H1 (cell line): ENCODE measurements around the gene SRSF12. TPM values are rescaled to one million over a fixed set of nuclear protein-coding genes. Genes with fewer than 3 reads are reported as not detected.

Experiments
- CTCF ChIA-PET: fragments of 300-600 bp; sonication (Branson Sonifier 250); formaldehyde crosslinking; loops from one replicate; lab custom pipeline; 2021; ENCODE audit not compliant: partially characterized antibody; lab: Charles Lee
- POLR2A ChIA-PET: fragments of 300-600 bp; sonication (Branson Sonifier 250); formaldehyde crosslinking; loops from one replicate; lab custom pipeline; 2021; ENCODE audit warnings: inconsistent platforms; ENCODE audit not compliant: partially characterized antibody; lab: Charles Lee
- DNase-seq, 2 experiments: peaks; one replicate each; pipeline versions ENCODE4 v3.0.0 to v3.0.0-alpha.2; 2010 to 2022; ENCODE audit warnings: low spot score in 2 of 2, low read depth in 1 of 2, mixed read lengths in 1 of 2
- FAIRE-seq: peaks from 2 replicates; lab custom pipeline; 2011; peaks lifted over from hg19 to GRCh38; lab: Jason Lieb, UNC
- H2AFZ ChIP-seq: 2 replicates; pipeline ENCODE4 v1.8.1; 2012; ENCODE audit warnings: low read length, inconsistent platforms
- H2AK5ac ChIP-seq: 2 replicates; pipeline ENCODE4 v1.6.1; 2013; ENCODE audit warnings: low read depth, low read length
- H2BK120ac ChIP-seq: replicated peaks from 2 replicates; pipeline ENCODE3; 2013; ENCODE audit warnings: low read depth, low read length, inconsistent platforms
- H2BK12ac ChIP-seq: 2 replicates; pipeline ENCODE4 v1.6.1; 2013; ENCODE audit warnings: low read depth, low read length
- H2BK15ac ChIP-seq: 2 replicates; pipeline ENCODE4 v1.6.1; 2013; ENCODE audit warnings: low read length
- H2BK20ac ChIP-seq: 2 replicates; pipeline ENCODE4 v1.6.1; 2013; ENCODE audit warnings: low read length
- H2BK5ac ChIP-seq: 2 replicates; pipeline ENCODE4 v1.6.1; 2013; ENCODE audit warnings: low read depth, low read length
- H3K14ac ChIP-seq: 2 replicates; pipeline ENCODE4 v1.6.1; 2013; ENCODE audit warnings: inconsistent platforms; ENCODE audit not compliant: insufficient read length
- H3K18ac ChIP-seq: 2 replicates; pipeline ENCODE4 v1.6.1; 2013; ENCODE audit warnings: low read length; ENCODE audit errors: extremely low read depth
- H3K23ac ChIP-seq: 2 replicates; pipeline ENCODE4 v1.6.1; 2013; ENCODE audit warnings: inconsistent platforms; ENCODE audit not compliant: insufficient read length
- H3K23me2 ChIP-seq: 2 replicates; pipeline ENCODE4 v1.6.1; 2013; ENCODE audit warnings: low read depth, low read length
- H3K27ac ChIP-seq: 2 replicates; pipeline ENCODE4 v1.6.1; 2011; ENCODE audit warnings: low read depth, low read length, inconsistent platforms
- H3K27me3 ChIP-seq, 4 experiments: replicated peaks in 1 of 4; 1 replicate in 1 of 4; 2 replicates in 3 of 4; pipeline versions ENCODE4 v1.6.1 to v1.8.1; 2011 to 2013; ENCODE audit warnings: low read length in 3 of 4, mild to moderate bottlenecking in 3 of 4, inconsistent platforms in 2 of 4, mixed read lengths in 2 of 4, moderate library complexity in 1 of 4; ENCODE audit not compliant: control insufficient read depth in 3 of 4, insufficient read depth in 3 of 4; ENCODE audit errors: extremely low read depth in 1 of 4
- H3K36me3 ChIP-seq, 4 experiments: 2 replicates each; pipeline versions ENCODE4 v1.6.1 to v1.8.1; 2011 to 2013; ENCODE audit warnings: mild to moderate bottlenecking in 4 of 4, low read length in 3 of 4, moderate library complexity in 2 of 4, control low read depth in 1 of 4, inconsistent platforms in 1 of 4; ENCODE audit not compliant: insufficient read depth in 4 of 4, control insufficient read depth in 2 of 4
- H3K4ac ChIP-seq: replicated peaks from 2 replicates; pipeline ENCODE3; 2013; ENCODE audit warnings: low read length, low read depth, mixed read lengths, inconsistent platforms; ENCODE audit not compliant: insufficient read length
- H3K4me1 ChIP-seq, 4 experiments: replicated peaks in 1 of 4; 1 replicate in 1 of 4; 2 replicates in 3 of 4; pipeline versions ENCODE4 v1.6.1 to v1.8.1; 2011 to 2013; ENCODE audit warnings: low read length in 3 of 4, inconsistent platforms in 2 of 4, mixed read lengths in 1 of 4; ENCODE audit not compliant: insufficient read depth in 4 of 4, control insufficient read depth in 3 of 4
- H3K4me2 ChIP-seq, 2 experiments: 2 replicates each; pipeline versions ENCODE4 v1.6.1 to v1.8.1; 2011 to 2013; ENCODE audit warnings: low read depth in 2 of 2, low read length in 2 of 2, control low read depth in 1 of 2, inconsistent platforms in 1 of 2, mild to moderate bottlenecking in 1 of 2; ENCODE audit not compliant: insufficient read depth in 1 of 2
- H3K4me3 ChIP-seq, 4 experiments: fragments of 200-600, 300-600 bp in 1 of 4; sonication (generic), shearing (Covaris generic), sonication (Bioruptor Twin) in 1 of 4; 2 replicates each; pipeline versions ENCODE4 v1.5.1 to v1.8.1; 2011 to 2016; ENCODE audit warnings: low read length in 4 of 4, low read depth in 3 of 4, control low read depth in 2 of 4, inconsistent platforms in 2 of 4, mild to moderate bottlenecking in 2 of 4, mixed read lengths in 1 of 4, moderate library complexity in 1 of 4; ENCODE audit not compliant: insufficient read depth in 2 of 4; ENCODE audit errors: extremely low read depth in 1 of 4
- H3K56ac ChIP-seq: replicated peaks from 2 replicates; pipeline ENCODE3; 2013; ENCODE audit warnings: low read depth, mild to moderate bottlenecking, mixed read lengths, low read length, inconsistent platforms; ENCODE audit not compliant: insufficient read length
- H3K79me1 ChIP-seq: 2 replicates; pipeline ENCODE4 v1.6.1; 2013; ENCODE audit warnings: low read depth, low read length, control low read depth
- H3K79me2 ChIP-seq, 2 experiments: 2 replicates each; pipeline versions ENCODE4 v1.6.1 to v1.8.1; 2012 to 2013; ENCODE audit warnings: low read length in 2 of 2, mild to moderate bottlenecking in 2 of 2, inconsistent platforms in 1 of 2; ENCODE audit not compliant: insufficient read depth in 2 of 2, control insufficient read depth in 1 of 2
- H3K9ac ChIP-seq, 4 experiments: replicated peaks in 1 of 4; 1 replicate in 1 of 4; 2 replicates in 3 of 4; pipeline versions ENCODE4 v1.6.1 to v1.8.1; 2011 to 2013; ENCODE audit warnings: low read depth in 3 of 4, low read length in 3 of 4, control low read depth in 2 of 4, mild to moderate bottlenecking in 2 of 4, moderate library complexity in 2 of 4, inconsistent platforms in 1 of 4; ENCODE audit errors: extremely low read depth in 1 of 4
- H3K9me3 ChIP-seq, 2 experiments: 2 replicates each; pipeline versions ENCODE4 v1.6.1 to v1.8.1; 2012 to 2013; ENCODE audit warnings: mild to moderate bottlenecking in 2 of 2, moderate library complexity in 2 of 2, control low read depth in 1 of 2, inconsistent platforms in 1 of 2, low read depth in 1 of 2, low read length in 1 of 2, mixed read lengths in 1 of 2; ENCODE audit not compliant: insufficient read depth in 2 of 2
- H4K20me1 ChIP-seq, 2 experiments: replicated peaks in 1 of 2; 2 replicates each; pipeline versions ENCODE3 to v1.8.1; 2011 to 2013; ENCODE audit warnings: inconsistent platforms in 2 of 2, low read length in 2 of 2, mild to moderate bottlenecking in 1 of 2; ENCODE audit not compliant: insufficient read depth in 2 of 2, control insufficient read depth in 1 of 2
- H4K5ac ChIP-seq: 2 replicates; pipeline ENCODE4 v1.6.1; 2013; ENCODE audit warnings: low read length, low read depth, mixed read lengths, inconsistent platforms; ENCODE audit not compliant: insufficient read length
- H4K8ac ChIP-seq: 2 replicates; pipeline ENCODE4 v1.8.0; 2013; ENCODE audit warnings: mild to moderate bottlenecking, moderate library complexity, low read length, inconsistent platforms; ENCODE audit not compliant: insufficient read depth; ENCODE audit errors: extremely low read depth
- H4K91ac ChIP-seq: replicated peaks from 2 replicates; pipeline ENCODE3; 2013; ENCODE audit warnings: low read length, mixed read lengths, inconsistent platforms; ENCODE audit not compliant: insufficient read length
- ASH2L ChIP-seq: fragments of 200-600, 300-600 bp; sonication (generic); IDR thresholded peaks from one replicate; pipeline ENCODE4 v1.7.1; 2017; ENCODE audit warnings: low read length
- BCL11A ChIP-seq, 2 experiments: IDR thresholded peaks; one replicate each; pipeline ENCODE4 v1.6.1; 2011; ENCODE audit warnings: low read depth in 2 of 2, low read length in 2 of 2, mild to moderate bottlenecking in 2 of 2
- CHD1 ChIP-seq: IDR thresholded peaks from 2 replicates; pipeline ENCODE4 v1.6.1; 2012; ENCODE audit warnings: low read depth, low read length, improper control_type of control experiment
- GTF2F1 ChIP-seq: IDR thresholded peaks from 2 replicates; pipeline ENCODE4 v1.6.1; 2012; ENCODE audit warnings: low read depth, low read length, improper control_type of control experiment, borderline replicate concordance
- HDAC2 ChIP-seq, 2 experiments: fragments of 300-600 bp in 1 of 2; sonication (generic) in 1 of 2; IDR thresholded peaks; 2 replicates each; pipeline ENCODE4 v1.6.1; 2011 to 2012; ENCODE audit warnings: low read depth in 2 of 2, low read length in 2 of 2, mild to moderate bottlenecking in 2 of 2, moderate library complexity in 2 of 2, borderline replicate concordance in 1 of 2, inconsistent platforms in 1 of 2
- KDM5A ChIP-seq: fragments of 200-600 bp; IDR thresholded peaks from 2 replicates; pipeline ENCODE4 v1.7.1; 2012; ENCODE audit warnings: mild to moderate bottlenecking, low read length, inconsistent platforms, mixed read lengths
- MAFK ChIP-seq: IDR thresholded peaks from 2 replicates; pipeline ENCODE4 v1.6.1; 2012; ENCODE audit warnings: low read depth, mild to moderate bottlenecking, improper control_type of control experiment, low read length
- RAD21 ChIP-seq, 2 experiments: IDR thresholded peaks in 1 of 2; conservative IDR thresholded peaks in 1 of 2; 2 replicates each; pipeline ENCODE4 v1.6.1; 2011; ENCODE audit warnings: low read depth in 2 of 2, low read length in 2 of 2, improper control_type of control experiment in 1 of 2, inconsistent platforms in 1 of 2, mild to moderate bottlenecking in 1 of 2, moderate library complexity in 1 of 2
- RXRA ChIP-seq: IDR thresholded peaks from 2 replicates; pipeline ENCODE4 v1.6.1; 2011; ENCODE audit warnings: low read depth, mild to moderate bottlenecking, low read length, moderate library complexity; ENCODE audit not compliant: insufficient read depth
- SIN3A ChIP-seq, 2 experiments: IDR thresholded peaks in 1 of 2; conservative IDR thresholded peaks in 1 of 2; 2 replicates each; pipeline ENCODE4 v1.6.1; 2011 to 2012; ENCODE audit warnings: low read length in 2 of 2, improper control_type of control experiment in 1 of 2, low read depth in 1 of 2, mild to moderate bottlenecking in 1 of 2
- SIRT6 ChIP-seq: IDR thresholded peaks from one replicate; pipeline ENCODE4 v1.7.1; 2012; ENCODE audit warnings: low read length, inconsistent platforms
- SP4 ChIP-seq: IDR thresholded peaks from 2 replicates; pipeline ENCODE4 v1.6.1; 2012; ENCODE audit warnings: low read length, inconsistent platforms
- SUZ12 ChIP-seq: fragments of 200-600 bp; sonication (generic); IDR thresholded peaks from 2 replicates; pipeline ENCODE4 v1.6.1; 2012; ENCODE audit warnings: mild to moderate bottlenecking, inconsistent platforms, low read length, moderate library complexity, mixed read lengths
- TAF1 ChIP-seq: IDR thresholded peaks from 2 replicates; pipeline ENCODE4 v1.6.1; 2011; ENCODE audit warnings: mild to moderate bottlenecking, low read depth, low read length
- YY1 ChIP-seq: IDR thresholded peaks from 2 replicates; pipeline ENCODE4 v1.6.1; 2011; ENCODE audit warnings: low read depth, mild to moderate bottlenecking, low read length
- WGBS, 2 experiments: shearing (Covaris generic) in 1 of 2; methylation state at CpG; one replicate each; pipeline versions ENCODE4 v1.1.6 to v1.1.7; 2013 to 2015; ENCODE audit warnings: low lambda C conversion rate in 2 of 2, mixed read lengths in 2 of 2, inconsistent platforms in 1 of 2, low coverage in 1 of 2, missing lambda C conversion rate in 1 of 2; ENCODE audit not compliant: insufficient replicate concordance in 2 of 2, insufficient coverage in 1 of 2, insufficient read length in 1 of 2; ENCODE audit errors: extremely low coverage in 1 of 2, missing lambda C conversion rate in 1 of 2; 5-methylcytosine and 5-hydroxymethylcytosine counted together
- polyA plus RNA-seq, 7 experiments: library from polyadenylated mRNA; depleted of rRNA in 3 of 7; stranded (reverse) in 5 of 7; unstranded in 2 of 7; fragments of >200 nt in 5 of 7; fragments of 200-250 nt in 2 of 7; gene quantifications; 1 replicate in 5 of 7; 2 replicates in 1 of 7; 4 replicates in 1 of 7; pipeline versions ENCODE4 v1.2.1 to v1.2.3, GENCODE V29; 2011 to 2013; ENCODE audit warnings: missing spikeins in 2 of 7, mixed read lengths in 2 of 7
- total RNA-seq: library from RNA; stranded (reverse); fragmentation: NEBNext Ultra II Directional; extraction: Animal tissue kit (Norgen Biotek cat#: 25700); gene quantifications from 2 replicates; pipeline ENCODE4 v1.2.1, GENCODE V29; 2021

Gene SRSF12
- total and polyA plus RNA-seq, 2 of the 8 experiments (the other 6 are each of a cell fraction or from before 2014, with no cell fraction given), result 2.6 to 4.2 TPM

GRCh38 chr6:89087881-89088280, 30.0 kb downstream of the SRSF12 start:
- Histone ChIP-seq H3K56ac (no peak overlapping the region), H4K5ac (no peak overlapping the region), H3K4ac (no peak overlapping the region), H2BK5ac (no peak overlapping the region), H3K36me3 (peaks cover 0 to 19% (median 3%) of the 10 kb centered on the region in 4 experiments; a peak in 2 of 8 replicates), H3K9me3 (no peaks in the 10 kb centered on the region), H3K14ac (no peak overlapping the region), H3K18ac (no peak overlapping the region), H4K91ac (no peak overlapping the region), H3K4me1 (peaks cover 6 to 20% (median 10%) of the 10 kb centered on the region in 4 experiments), H3K27me3 (no peaks in the 10 kb centered on the region), H2BK20ac (no peak overlapping the region), H2AFZ (no peak overlapping the region), H3K23ac (no peak overlapping the region), H3K79me2 (peaks cover 2 to 15% of the 10 kb centered on the region in 2 experiments; a peak in 3 of 4 replicates), H2AK5ac (no peak overlapping the region), H3K9ac (no peak overlapping the region), H3K79me1 (no peaks in the 10 kb centered on the region), H2BK15ac (no peak overlapping the region), H2BK120ac (no peak overlapping the region), H2BK12ac (no peak overlapping the region), H4K20me1 (peaks cover 6% of the 10 kb centered on the region in 2 experiments), H3K4me3 (no peak overlapping the region), H3K4me2 (no peak overlapping the region), H3K23me2 (no peaks in the 10 kb centered on the region; the same call in 1 of the 2 replicates), H3K27ac (no peak overlapping the region), H4K8ac (no peak overlapping the region)
- DNase-seq (no peak), FAIRE-seq (no peak)
- 85% methylated on average over 1 of the region's 1 CpG; no CpG with 5 or more reads in 1 of the 2 experiments for WGBS, 2 experiments
- CTCF ChIA-PET, result interaction anchor here (0.9 to 4.6 kb wide), 2 partner anchors 88 to 105 kb away, joined by 3 to 27 read pairs; no protein-coding TSS in a partner anchor
- POLR2A ChIA-PET, result no interaction called here
- TF ChIP-seq RAD21 (IDR thresholded peaks at IDR 0.05 in 1 of 2, conservative IDR thresholded peaks at IDR 0.05 in 1 of 2; ENCODE audit: low read depth in 2 of 2, low read length in 2 of 2) (no peak), RXRA (no peak), TAF1 (no peak), ASH2L (no peak), MAFK (no peak), SIN3A (conservative IDR thresholded peaks at IDR 0.05 in 1 of 2, IDR thresholded peaks at IDR 0.05 in 1 of 2; ENCODE audit: low read depth in 1 of 2, low read length in 2 of 2) (no peak), SP4 (no peak), SUZ12 (no peak), GTF2F1 (no peak), BCL11A (IDR thresholded peaks at IDR 0.05; ENCODE audit: low read depth in 2 of 2, low read length in 2 of 2) (no peak), KDM5A (no peak), CHD1 (no peak), SIRT6 (no peak), HDAC2 (IDR thresholded peaks at IDR 0.05; ENCODE audit: borderline replicate concordance in 1 of 2, low read depth in 2 of 2, low read length in 2 of 2) (no peak), YY1 (no peak)
